NOMO-1 treated with DMSO at 0.1 percent for 48 hours (cell line): Measurements from ENCODE around the gene TFAP2D.
A peak's percentile ranks its signal among the peaks of the same experiment; 100 is the strongest.

Experiments used
- DNase-seq: peaks from one replicate; lab custom pipeline; 2025; ENCODE audit not compliant: unreplicated experiment; lab: John Stamatoyannopoulos, UW

The TFAP2D gene

DNA sequence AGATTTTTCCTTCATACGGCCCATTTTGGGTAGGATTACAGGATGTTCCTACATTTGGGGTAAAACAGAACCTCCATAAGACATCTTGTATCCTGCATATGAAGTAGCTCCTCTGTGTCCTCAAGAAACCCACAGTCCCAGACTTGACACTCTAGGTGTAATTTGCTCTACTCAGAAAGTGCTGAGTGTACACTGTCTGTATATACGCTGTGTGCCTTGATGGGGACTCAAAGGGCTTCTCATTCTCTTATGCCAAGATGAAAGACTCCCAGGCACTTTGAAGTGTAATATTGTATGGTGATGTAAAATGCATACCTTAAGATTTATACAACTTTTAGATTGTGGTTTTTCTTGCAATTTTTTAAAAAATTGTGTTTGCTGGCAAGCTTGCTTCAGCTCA lies 5.2 kb downstream of the TFAP2D start:
- DNase-seq, result no peak

- no peak for DNase-seq
Measured at GRCh38 chr6:50720623-50721022, 7.3 kb downstream of the TFAP2D start.

GRCh38 chr6:50721978-50722377 lies 8.7 kb downstream of the TFAP2D start:
- DNase-seq, result no peak

GRCh38 chr6:50722829-50723554 lies 9.7 kb downstream of the TFAP2D start:
- DNase-seq, result no peak

DNA sequence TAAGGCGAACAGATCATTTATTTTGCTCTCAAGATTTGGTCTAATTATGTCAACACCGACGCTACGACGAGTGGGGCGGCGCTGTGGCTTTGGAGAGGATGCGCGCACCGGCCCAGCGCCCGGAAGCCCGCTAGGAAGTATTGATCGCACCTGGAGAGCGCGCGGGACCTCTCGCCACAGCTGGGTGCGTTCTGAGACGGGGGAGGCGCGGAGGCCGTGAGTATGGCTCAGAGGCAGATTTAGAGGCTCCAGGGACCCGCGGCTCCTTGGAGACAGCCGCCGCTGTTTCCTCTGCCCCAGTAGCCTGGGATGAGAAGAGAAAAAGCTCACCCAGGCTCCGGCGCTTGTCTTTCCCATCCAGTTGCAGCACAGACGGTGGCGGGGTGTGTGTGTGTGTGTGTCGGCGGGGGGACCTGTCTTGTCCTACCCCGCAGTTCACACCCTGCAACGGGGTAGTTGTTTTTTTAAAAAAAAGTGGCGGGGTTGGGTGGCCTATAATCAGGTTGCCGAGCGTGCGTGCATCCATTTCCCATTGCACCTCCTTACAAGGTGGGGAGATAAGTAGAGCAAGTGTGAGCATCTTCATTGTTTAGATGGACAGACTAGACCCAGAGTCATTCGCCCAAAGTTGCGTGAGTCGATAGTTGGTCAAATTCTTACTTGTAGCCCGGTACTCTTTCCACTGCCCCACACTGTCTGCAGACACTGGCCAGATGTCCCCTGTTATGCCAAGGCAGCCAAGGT lies 11.2 kb downstream of the TFAP2D start:
- no peak for DNase-seq

GRCh38 chr6:50734488-50734887 lies 21.2 kb downstream of the TFAP2D start:
- DNase-seq, result no peak

- no peak for DNase-seq
Measured at GRCh38 chr6:50742161-50742560, 28.8 kb downstream of the TFAP2D start.

DNA sequence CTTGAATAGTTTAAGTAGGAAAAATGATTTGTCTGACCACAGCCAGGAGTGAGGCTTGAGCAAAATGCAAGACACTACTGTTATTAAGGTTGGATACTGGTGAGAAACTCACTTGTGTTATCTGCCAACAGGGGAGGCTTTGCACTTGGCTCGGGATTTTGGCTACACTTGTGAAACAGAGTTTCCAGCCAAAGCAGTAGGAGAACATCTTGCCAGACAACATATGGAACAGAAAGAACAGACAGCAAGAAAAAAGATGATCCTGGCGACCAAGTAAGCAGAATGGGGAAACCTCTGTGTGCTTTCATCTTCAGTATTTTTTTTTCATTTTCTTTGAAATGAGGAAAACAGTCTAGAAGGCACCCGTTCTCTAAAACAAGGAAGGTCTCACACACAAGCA lies 31.6 kb downstream of the TFAP2D start:
- DNase-seq, result no peak

- no peak for DNase-seq
Measured at GRCh38 chr6:50762798-50763197, 49.5 kb downstream of the TFAP2D start.

DNA sequence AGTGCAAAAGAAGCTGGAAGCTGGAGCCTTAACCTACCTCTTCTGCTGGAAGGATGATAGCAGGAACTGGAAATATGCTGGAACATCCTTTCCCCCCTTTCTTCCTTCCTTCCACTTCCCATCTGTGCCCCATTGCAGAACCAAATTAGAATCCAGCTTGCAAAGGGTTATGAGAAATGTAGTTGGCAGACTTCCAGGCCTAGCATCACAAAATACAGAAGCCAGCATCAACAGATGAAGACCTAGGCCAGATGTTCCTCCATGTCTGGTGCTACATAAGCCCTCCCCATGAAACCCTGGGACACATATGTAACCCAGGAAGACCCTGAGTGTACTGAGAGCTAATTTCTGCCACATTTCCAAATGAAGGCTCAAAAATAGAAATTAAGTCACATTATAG lies 65.4 kb downstream of the TFAP2D start:
- DNase-seq, result no peak

DNA sequence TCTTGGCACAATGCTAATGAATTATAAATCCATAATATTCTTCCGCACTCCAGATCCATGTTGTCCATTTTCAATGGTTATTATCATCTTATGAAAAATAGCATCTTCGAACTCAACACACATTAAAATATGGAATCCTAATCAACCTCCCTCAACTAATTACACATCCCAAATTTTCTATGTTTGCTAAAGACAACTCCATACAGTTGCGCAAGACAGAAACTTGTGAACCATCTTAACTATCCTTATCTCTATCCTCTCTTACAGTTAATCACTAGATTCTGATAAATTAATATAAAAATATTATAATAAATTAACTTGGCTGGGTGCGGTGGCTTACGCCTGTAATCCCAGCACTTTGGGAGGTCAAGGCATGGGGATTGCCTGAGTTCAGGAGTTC lies 67.1 kb downstream of the TFAP2D start:
- DNase-seq, result no peak

DNA sequence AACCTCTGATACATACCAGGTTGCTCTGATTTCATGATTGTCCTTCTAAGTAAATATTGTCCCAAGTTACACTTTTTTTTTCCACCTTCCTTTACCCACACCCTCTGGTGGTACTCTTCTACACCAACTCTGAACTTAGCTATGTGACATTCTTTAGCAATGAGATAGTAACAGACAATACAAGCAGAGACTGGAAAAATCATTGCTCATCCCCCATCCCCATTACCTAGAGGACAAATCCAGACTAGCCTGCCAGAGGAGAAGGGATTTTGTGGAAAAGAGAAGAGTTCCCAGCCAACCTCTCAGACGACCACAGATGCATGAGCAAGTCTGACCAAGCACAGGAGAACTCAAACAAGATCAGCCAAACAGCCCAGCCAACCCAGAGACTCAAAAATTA lies 72.6 kb downstream of the TFAP2D start:
- DNase-seq, result no peak

DNA sequence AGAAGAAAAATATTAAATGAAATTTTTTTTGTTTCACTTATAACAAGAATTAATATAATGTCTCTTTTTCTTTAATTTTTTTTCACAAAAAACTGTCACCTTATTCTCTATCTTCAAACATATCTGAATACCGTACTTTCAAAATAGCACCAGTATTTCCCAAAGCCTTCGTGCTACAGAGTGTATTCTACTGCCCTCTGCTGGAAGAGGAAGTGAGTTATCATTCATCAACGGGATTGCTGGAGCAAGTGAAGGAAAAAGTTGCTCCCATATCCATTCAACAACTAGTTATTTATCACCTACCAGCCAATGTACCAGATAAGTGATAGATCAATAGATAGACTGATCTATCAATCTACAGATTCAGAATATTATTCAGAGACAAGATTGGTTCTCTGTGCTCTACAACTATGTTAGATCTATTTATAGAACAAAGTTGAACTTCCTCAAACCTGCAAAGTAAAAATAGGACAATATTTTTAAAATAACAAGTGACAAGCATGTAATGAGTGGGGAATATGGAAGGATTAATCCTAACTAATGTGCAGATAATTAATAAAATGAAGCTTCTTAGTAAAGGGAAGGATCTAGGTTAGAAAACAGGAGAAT lies 78.7 kb downstream of the TFAP2D start:
- DNase-seq, result peak; percentile 60

DNA sequence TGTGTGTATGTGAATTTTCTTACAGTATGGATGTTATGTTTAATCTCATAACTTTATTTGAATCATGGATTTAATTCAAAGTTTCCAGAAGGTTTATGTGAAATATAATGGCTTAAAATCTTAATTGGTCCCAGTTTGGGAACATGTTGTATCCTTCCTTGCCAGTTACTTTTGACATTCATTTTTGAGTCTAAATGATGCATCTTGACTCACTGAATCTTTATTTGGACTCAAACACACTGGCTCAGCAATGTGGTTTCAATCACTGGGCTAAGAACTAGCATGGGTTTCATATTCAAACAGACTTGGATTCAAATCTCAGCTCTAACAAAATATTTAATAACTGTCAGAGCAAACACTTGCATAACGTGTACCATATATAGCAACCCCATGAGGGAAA lies 79.4 kb downstream of the TFAP2D start:
- no peak for DNase-seq

DNA sequence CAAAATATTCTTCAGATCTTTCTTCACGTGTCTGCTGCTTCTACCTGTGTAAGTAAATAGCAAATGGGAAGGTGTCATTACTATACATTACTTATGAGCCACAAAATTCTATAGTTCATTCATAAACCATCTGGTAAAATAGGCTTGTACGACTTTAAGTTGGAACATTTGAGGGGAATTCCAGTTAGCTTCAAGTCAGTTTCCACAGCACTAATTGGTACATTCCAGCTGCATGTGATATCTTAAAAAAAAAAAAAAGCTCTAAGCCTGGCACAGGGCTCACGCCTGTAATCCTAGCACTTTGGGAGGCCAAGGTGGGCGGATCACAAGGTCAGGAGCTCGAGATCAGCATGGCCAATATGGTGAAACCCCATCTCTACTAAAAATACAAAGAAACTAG lies 82.2 kb downstream of the TFAP2D start:
- DNase-seq, result no peak

DNA sequence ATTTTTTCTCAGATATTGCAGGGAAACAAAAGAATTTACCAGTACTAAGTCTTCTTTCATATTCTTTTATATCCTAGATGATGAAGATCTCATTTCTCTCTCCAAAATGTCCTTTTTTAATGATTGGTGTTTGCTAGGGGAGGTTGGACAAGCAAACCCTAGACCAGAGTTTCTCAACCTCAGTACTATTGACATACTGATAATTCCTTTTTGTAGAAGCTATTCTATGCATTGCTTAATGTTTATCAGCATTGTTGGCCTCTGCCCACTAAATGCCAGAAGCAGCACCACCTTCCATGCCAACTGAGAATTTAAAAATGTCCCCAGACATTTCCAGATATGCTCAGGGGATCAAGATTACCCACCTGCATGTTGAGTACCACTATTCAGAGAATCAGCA lies 91.0 kb downstream of the TFAP2D start:
- DNase-seq, result no peak

DNA sequence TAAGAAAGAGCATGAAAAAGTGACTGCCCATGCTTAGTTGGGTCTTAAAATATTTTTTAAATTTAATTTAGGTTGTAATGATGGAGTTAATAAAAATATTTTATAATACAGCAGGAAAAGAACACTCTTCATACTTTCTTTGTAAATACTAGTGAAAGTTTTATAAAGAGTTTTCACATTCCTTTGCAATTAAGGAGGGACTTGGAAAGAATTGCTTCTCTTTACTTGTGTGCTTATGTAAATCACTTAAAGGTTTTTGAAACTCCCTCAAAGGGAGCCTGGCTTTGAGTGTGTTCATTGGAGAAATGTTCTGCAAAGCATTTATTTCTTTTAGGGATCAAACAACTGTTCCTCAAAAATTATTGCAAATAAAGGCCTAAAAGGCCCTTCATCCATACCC lies 93.7 kb downstream of the TFAP2D start:
- DNase-seq, result no peak

GRCh38 chr6:50815436-50816114 lies 102.2 kb downstream of the TFAP2D start:
- DNase-seq, result peak; percentile 41

- peak; percentile 63 for DNase-seq
Measured at GRCh38 chr6:50816115-50816675, 102.9 kb downstream of the TFAP2D start.

GRCh38 chr6:50816947-50817645 lies 103.8 kb downstream of the TFAP2D start:
- DNase-seq, result no peak

- no peak for DNase-seq
Measured at GRCh38 chr6:50817646-50817950, 104.3 kb downstream of the TFAP2D start.
